Duodenal mucosa (tissue), 2 donors: ENCODE measurements around the gene ACO1.
"Not testable (repeated sequence)": the region's sequence is repeated elsewhere in the genome, so short reads cannot be mapped to it uniquely, and the experiment has no call there.

ENCODE experiments used
- H3K27ac ChIP-seq: one replicate; pipeline ENCODE4 v1.7.0; 2013; ENCODE audit warnings: low read depth, low read length
- H3K27me3 ChIP-seq, 2 donors: one replicate each; pipeline ENCODE4 v1.7.0; 2013; ENCODE audit warnings: low read length in 2 of 2, control low read depth in 1 of 2; ENCODE audit not compliant: insufficient read depth in 2 of 2, control insufficient read depth in 1 of 2
- H3K36me3 ChIP-seq, 2 donors: one replicate each; pipeline ENCODE4 v1.7.0; 2013; ENCODE audit warnings: low read length in 2 of 2, control low read depth in 1 of 2; ENCODE audit not compliant: insufficient read depth in 2 of 2, control insufficient read depth in 1 of 2
- H3K4me1 ChIP-seq, 2 donors: one replicate each; pipeline ENCODE4 v1.7.0; 2013; ENCODE audit warnings: low read length in 2 of 2, control low read depth in 1 of 2; ENCODE audit not compliant: insufficient read depth in 2 of 2, control insufficient read depth in 1 of 2
- H3K4me3 ChIP-seq, 2 donors: one replicate each; pipeline ENCODE4 v1.7.0; 2013; ENCODE audit warnings: low read length in 2 of 2, low read depth in 1 of 2
- H3K9ac ChIP-seq, 2 donors: one replicate each; pipeline ENCODE4 v1.7.0; 2013; ENCODE audit warnings: low read length in 2 of 2, low read depth in 1 of 2
- H3K9me3 ChIP-seq, 2 donors: one replicate each; pipeline ENCODE4 v1.7.0; 2013; ENCODE audit warnings: low read length in 2 of 2, control low read depth in 1 of 2; ENCODE audit not compliant: control insufficient read depth in 1 of 2

ACO1 gene

GRCh38 chr9:32350682-32351081, 33.8 kb upstream of the ACO1 start:
- Histone ChIP-seq H3K27me3 (no peaks in the 10 kb centered on the region), H3K9me3 (no peaks in the 10 kb centered on the region), H3K9ac (no peak overlapping the region), H3K4me3 (no peak overlapping the region), H3K36me3 (no peaks in the 10 kb centered on the region), H3K4me1 (no peaks in the 10 kb centered on the region), H3K27ac (no peak overlapping the region)

GRCh38 chr9:32351845-32352244, 32.6 kb upstream of the ACO1 start:
- Histone ChIP-seq H3K27me3 (no peaks in the 10 kb centered on the region), H3K27ac (no peak overlapping the region), H3K4me3 (no peak overlapping the region), H3K9me3 (no peaks in the 10 kb centered on the region), H3K4me1 (no peaks in the 10 kb centered on the region), H3K36me3 (no peaks in the 10 kb centered on the region), H3K9ac (no peak overlapping the region)

- H3K27me3 ChIP-seq, H3K9me3 ChIP-seq, H3K36me3 ChIP-seq, H3K4me3 ChIP-seq, H3K27ac ChIP-seq, H3K9ac ChIP-seq, H3K4me1 ChIP-seq: not testable (repeated sequence)
Observed at GRCh38 chr9:32353476-32353875, 31.0 kb upstream of the ACO1 start.

GRCh38 chr9:32359452-32359851, 25.0 kb upstream of the ACO1 start:
- H3K36me3 ChIP-seq = no peaks in the 10 kb centered on the region
- no peaks in the 10 kb centered on the region for H3K4me1 ChIP-seq
- H3K27ac ChIP-seq = no peak overlapping the region
- H3K9ac ChIP-seq = no peak overlapping the region
- no peaks in the 10 kb centered on the region for H3K27me3 ChIP-seq
- no peak overlapping the region for H3K4me3 ChIP-seq
- H3K9me3 ChIP-seq = no peaks in the 10 kb centered on the region

- Histone ChIP-seq H3K9me3 (no peaks in the 10 kb centered on the region), H3K4me3 (no peak overlapping the region)
Observed at GRCh38 chr9:32360983-32361673, 23.3 kb upstream of the ACO1 start.

GRCh38 chr9:32371279-32371678, 13.2 kb upstream of the ACO1 start:
- no peak overlapping the region for H3K9ac ChIP-seq
- no peaks in the 10 kb centered on the region for H3K9me3 ChIP-seq
- H3K4me3 ChIP-seq = no peak overlapping the region
- no peaks in the 10 kb centered on the region for H3K27me3 ChIP-seq
- no peak overlapping the region for H3K27ac ChIP-seq
- H3K4me1 ChIP-seq = no peaks in the 10 kb centered on the region
- no peaks in the 10 kb centered on the region for H3K36me3 ChIP-seq

More at GRCh38 chr9:32360983-32361673, 23.3 kb upstream of the ACO1 start:
- H3K4me1 ChIP-seq = no peaks in the 10 kb centered on the region
- no peak overlapping the region for H3K9ac ChIP-seq
- H3K27me3 ChIP-seq = no peaks in the 10 kb centered on the region
- no peaks in the 10 kb centered on the region for H3K36me3 ChIP-seq
- H3K27ac ChIP-seq = no peak overlapping the region

GRCh38 chr9:32371679-32372078, 12.8 kb upstream of the ACO1 start:
- H3K36me3 ChIP-seq = no peaks in the 10 kb centered on the region
- no peak overlapping the region for H3K27ac ChIP-seq
- H3K4me3 ChIP-seq = no peak overlapping the region
- no peak overlapping the region for H3K9ac ChIP-seq
- no peaks in the 10 kb centered on the region for H3K27me3 ChIP-seq
- no peaks in the 10 kb centered on the region for H3K4me1 ChIP-seq
- H3K9me3 ChIP-seq = no peaks in the 10 kb centered on the region

GRCh38 chr9:32376285-32376684, 8.2 kb upstream of the ACO1 start:
- no peak overlapping the region for H3K9ac ChIP-seq
- peaks cover 6% of the 10 kb centered on the region in 2 donors for H3K4me1 ChIP-seq
- H3K27ac ChIP-seq = no peak overlapping the region
- no peak overlapping the region for H3K4me3 ChIP-seq
- H3K27me3 ChIP-seq = no peaks in the 10 kb centered on the region
- H3K9me3 ChIP-seq = no peaks in the 10 kb centered on the region
- H3K36me3 ChIP-seq = no peaks in the 10 kb centered on the region

- H3K9me3 ChIP-seq = no peaks in the 10 kb centered on the region
Observed at GRCh38 chr9:32378496-32378895, 5.9 kb upstream of the ACO1 start.

GRCh38 chr9:32378993-32379729, 5.3 kb upstream of the ACO1 start:
- H3K4me1 ChIP-seq = peaks cover 19 to 22% of the 10 kb centered on the region in 2 donors
- H3K36me3 ChIP-seq = no peaks in the 10 kb centered on the region
- H3K27ac ChIP-seq = no peak overlapping the region
- H3K9me3 ChIP-seq = no peaks in the 10 kb centered on the region
- H3K4me3 ChIP-seq = no peak overlapping the region
- peaks cover 0 to 3% of the 10 kb centered on the region in 2 donors for H3K27me3 ChIP-seq
- no peak overlapping the region for H3K9ac ChIP-seq

More at GRCh38 chr9:32378496-32378895, 5.9 kb upstream of the ACO1 start:
- peaks cover 0 to 3% of the 10 kb centered on the region in 2 donors for H3K27me3 ChIP-seq
- H3K36me3 ChIP-seq = no peaks in the 10 kb centered on the region
- no peak overlapping the region for H3K9ac ChIP-seq
- no peak overlapping the region for H3K27ac ChIP-seq
- H3K4me1 ChIP-seq = peaks cover 14 to 17% of the 10 kb centered on the region in 2 donors
- H3K4me3 ChIP-seq = no peak overlapping the region
